ENCODE results near the gene TNK2.
"Not testable (repeated sequence)": the region's sequence is repeated elsewhere in the genome, so short reads cannot be mapped to it uniquely, and the experiment has no call there.

TNK2 gene
- 7.7 to 58.0 (median 25.8) reads per million in 17 experiments for total RNA-seq

GRCh38 chr3:195907934-195908693 lies at the start of gene TNK2:
TSS of gene TNK2 (minus strand) at chr3:195908551. CDS start at chr3:195888588, 19,963 bp downstream.
- peak; percentile 70 to 83 (median 80) for DNase-seq

- no peak for DNase-seq
Observed at GRCh38 chr3:195956577-195956976, 48.2 kb upstream of the TNK2 start.

GRCh38 chr3:195955416-195955841 lies 47.1 kb upstream of the TNK2 start:
- peak; percentile 15 to 54 (median 38) for DNase-seq

- DNase-seq, result not testable (repeated sequence)
Observed at GRCh38 chr3:195954752-195955119, 46.4 kb upstream of the TNK2 start.

- DNase-seq, result peak; percentile 35 to 96 (median 82)
Observed at GRCh38 chr3:195954052-195954751, 45.9 kb upstream of the TNK2 start.

GRCh38 chr3:195952590-195952989 lies 44.2 kb upstream of the TNK2 start:
- not testable (repeated sequence) for DNase-seq

DNA sequence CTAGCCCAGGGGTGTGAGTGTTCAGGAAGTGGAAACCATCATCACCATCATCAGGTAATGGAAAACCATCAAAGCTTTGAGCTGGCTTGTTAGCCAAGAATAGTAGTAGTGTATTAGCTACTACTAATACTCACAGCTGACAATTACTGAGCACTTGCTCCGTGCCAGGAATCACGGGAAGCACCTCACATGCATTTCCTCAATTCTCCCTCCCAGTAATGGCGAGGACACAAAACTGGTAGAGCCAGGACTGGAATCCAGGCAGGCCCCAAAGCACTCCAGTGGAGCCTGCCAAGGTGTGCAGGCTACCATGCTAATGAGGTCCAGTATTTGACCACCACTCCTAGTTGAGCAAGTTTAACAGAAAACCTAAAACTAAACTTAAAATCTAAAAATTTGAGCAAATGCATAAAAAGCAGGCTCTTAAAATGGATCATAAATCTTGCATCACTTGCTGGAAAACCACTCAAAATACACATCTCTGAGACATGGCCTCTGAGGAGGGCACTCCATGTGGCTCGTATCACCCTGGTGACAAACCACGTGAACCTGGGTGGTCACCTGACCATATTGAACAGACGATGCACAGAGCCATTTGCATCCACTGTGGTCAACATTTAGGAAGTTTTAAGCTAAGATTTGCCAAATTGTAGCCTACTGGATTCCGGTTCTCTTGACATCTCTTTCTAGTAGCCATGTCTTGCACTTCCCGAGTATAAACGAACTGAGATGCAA lies 43.3 kb upstream of the TNK2 start:
- not testable (repeated sequence) for DNase-seq

DNA sequence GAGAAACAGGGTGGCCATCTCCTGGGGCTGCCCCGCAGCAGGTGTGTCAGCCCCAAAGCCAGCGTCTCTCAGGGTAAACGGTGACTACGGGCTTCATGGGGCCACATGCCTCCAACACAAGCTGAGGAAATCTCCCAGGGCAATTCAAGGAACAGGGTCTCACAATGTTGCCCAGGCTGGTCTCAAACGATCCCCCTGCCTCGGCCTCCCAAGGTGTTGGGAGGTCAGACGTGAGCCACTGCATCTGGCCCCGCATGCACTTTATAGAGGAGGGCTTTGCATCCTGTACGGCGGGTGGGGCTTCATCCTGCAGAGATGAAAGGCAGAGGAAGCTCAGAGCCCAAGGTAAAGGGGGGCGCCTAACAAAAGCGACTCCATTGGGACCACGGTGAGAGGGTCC lies 42.4 kb upstream of the TNK2 start:
- DNase-seq, result not testable (repeated sequence)

- DNase-seq, result not testable (repeated sequence)
Observed at GRCh38 chr3:195950164-195950563, 41.8 kb upstream of the TNK2 start.

DNA sequence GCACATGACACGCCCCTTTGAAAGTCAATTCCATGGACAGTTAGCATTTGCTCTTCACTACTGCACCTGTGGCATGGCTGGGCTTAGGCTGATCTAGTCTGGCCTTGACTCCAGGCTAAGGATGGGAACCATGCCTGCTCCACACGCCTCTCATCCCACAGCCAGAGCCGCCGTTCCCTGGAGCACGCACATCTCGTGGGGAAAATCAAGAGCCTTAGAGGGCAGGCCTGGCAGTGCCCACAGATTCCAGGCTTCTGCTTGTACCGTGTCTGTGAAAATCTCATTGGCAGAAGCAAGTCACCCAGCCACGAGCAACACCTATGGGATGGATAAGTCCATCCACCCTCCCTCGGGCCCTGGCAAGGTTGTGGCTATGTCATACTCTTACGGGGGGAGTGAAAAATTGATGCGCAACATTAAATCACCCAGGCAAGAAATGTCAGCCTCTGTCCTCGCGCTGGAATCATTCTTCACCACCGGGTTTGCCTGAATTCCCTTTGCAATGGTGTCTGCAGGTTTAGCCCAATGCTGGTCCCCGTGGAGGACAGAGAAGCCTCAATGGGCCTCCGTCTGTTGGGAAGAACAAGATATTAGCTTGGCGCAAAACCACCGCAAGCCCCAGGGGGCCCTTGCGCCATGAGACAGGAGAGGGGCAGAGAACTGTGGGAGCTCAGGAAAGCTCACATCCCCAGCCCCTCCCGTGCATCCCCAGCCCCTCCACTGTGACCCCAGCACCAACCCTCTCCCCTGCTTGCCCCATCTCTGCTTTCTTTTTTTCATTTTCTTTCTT lies 38.8 kb upstream of the TNK2 start:
- not testable (repeated sequence) for DNase-seq

- DNase-seq, result not testable (repeated sequence)
Observed at GRCh38 chr3:195941265-195941815, 33.0 kb upstream of the TNK2 start.

GRCh38 chr3:195940806-195941205 lies 32.5 kb upstream of the TNK2 start:
- DNase-seq, result not testable (repeated sequence)

- DNase-seq, result not testable (repeated sequence)
Observed at GRCh38 chr3:195939526-195940470, 31.4 kb upstream of the TNK2 start.

GRCh38 chr3:195933044-195933430 lies 24.7 kb upstream of the TNK2 start:
- DNase-seq, result not testable (repeated sequence)

DNA sequence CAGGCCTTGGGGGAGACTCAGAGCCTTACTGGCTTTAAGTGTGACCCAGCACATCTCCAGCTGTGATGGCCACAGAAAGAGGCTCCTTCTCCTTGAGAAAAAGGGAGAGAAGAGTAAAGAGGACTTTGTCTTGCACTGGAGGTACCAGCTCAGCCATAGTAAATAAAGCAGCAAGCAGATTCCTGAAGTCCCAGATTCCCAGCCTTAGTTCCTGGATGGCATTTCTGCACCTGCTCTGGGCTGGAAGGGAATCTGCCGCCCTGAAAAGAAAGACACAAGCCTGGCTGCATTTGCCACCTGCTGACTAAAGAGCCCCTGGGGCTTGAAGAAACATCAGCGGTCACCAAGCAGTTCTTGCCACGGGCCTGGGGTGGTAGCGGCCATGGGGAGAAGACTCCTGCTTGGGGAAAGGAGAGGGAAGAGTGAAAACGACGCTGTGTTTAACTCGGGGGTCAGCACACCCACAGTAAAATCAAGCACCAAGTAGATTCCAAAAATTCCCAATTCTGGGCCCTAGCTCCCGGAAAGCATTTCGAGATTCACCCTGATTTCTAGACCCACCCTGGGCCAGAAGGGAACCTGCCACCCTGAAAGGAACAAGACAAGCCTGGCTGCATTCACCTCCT lies 24.2 kb upstream of the TNK2 start:
- no peak for DNase-seq

DNA sequence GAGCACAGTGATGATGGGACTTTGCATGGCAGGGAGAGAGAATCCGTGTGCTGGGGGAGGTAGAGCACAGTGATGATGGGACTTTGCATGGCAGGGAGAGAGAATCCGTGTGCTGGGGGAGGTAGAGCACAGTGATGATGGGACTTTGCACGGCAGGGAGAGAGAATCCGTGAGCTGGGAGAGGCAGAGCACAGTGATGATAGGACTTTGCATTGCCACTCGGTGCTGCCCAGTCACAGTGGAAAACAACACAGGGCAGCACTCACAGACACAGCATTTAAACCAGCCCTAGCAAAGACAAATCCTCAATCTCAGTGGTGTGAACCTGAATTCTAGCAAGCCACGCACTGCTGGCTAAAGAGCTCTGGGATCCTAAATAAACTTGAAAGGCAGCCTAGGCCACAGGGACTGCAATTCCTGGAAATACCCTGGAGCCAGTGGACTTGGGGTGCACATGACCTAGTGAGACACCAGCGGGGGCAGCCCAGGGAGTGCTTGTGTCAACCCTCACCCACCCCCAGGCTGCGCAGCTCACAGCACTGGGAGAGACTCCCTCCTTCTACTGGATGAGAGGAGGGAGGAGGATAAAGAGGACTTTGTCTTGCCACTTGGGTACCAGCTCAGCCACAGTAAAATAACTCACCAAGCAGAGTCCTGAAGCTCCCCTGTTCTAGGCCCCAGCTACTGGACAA lies 23.4 kb upstream of the TNK2 start:
- DNase-seq, result no peak

DNA sequence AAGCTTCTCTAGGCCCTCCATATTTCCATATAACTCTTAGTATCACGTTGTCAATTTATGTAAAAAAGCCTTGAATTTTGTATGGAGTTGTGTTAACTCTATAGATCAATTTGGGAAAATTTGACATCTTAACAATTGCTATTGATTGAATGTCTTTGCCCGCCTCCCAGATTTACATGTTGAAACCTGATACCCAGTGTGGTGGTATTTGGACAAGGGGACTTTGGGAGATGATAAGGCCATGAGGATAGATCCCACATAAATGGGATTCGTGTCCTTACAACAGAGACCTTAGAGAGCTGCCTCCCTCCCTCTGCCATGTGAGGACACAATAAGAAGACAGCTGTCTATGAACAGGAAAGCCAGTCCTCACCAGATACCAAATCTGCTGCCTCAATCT lies 21.1 kb upstream of the TNK2 start:
- no peak for DNase-seq

DNA sequence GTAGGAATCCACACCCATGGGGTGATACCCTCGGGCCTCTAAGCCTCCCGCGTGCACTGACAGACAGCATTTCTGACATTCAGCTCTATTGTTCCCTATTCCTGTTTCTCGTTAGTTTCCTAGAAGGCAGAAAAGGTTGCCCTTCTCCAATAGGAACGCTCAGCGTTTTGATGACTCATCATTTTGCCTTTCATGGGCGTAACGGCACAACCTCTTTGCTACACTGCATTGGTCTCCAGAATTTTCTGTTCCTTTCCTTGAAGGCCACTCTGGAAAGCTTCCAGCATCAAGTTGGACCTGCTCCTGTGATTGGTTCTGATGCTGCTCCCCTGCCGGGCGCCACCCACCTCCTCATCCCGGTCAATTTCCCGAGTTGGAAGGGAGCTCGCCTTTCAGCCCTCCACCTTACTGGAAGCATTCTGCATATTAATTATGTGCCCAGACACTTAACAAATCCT lies 13.0 kb upstream of the TNK2 start:
- peak in 1 of 4 experiments; percentile 0 for DNase-seq

DNA sequence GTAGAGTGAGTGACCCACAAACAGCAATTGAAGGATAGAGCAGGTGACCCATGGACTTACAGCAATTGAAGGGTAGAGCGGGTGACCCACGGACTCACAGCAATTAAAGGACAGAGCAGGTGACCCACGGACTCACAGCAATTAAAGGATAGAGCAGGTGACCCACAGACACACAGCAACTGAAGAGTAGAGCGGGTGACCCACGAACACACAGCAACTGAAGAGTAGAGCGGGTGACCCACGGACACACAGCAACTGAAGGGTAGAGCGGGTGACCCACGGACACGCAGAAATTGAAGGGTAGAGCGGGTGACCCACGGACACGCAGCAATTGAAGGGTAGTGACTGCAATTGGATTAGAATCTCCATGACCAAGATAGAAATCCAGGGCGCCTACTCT lies 9.8 kb upstream of the TNK2 start:
- no peak for DNase-seq

DNA sequence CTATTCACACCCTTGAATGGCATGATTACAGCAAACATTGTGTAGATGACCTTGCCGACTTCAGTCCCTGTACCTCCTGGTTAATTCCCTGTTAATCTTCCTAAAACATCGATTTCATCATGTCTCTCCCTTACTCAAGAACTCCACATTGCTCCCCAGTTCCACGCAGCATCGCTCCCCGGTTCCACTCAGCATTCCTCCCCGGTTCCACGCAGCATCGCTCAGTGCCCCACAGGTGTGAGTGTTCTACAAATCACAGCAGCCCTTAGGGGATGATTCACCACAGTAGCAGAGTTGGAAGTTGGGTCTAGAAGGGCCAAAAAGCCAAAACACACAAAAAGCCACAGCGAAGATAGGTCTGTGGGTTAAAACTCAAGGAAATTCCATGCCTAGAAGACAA lies 8.6 kb upstream of the TNK2 start:
- DNase-seq, result no peak

Data from suppressor macrophage (primary cell).